PC-9 (cell line): Measurements from ENCODE around the gene PCSK5.

Source experiments
- CTCF ChIP-seq: fragments of 200-600 bp; sonication (generic); conservative IDR thresholded peaks from 2 replicates; pipeline ENCODE4 v1.6.1; 2017; ENCODE audit warnings: mixed run types, antibody characterized with exemption, mild to moderate bottlenecking, moderate library complexity
- EZH2 ChIP-seq: fragments of 200-600 bp; sonication (generic); IDR thresholded peaks from 2 replicates; pipeline ENCODE4 v1.8.0; 2017; ENCODE audit warnings: antibody characterized with exemption, low read depth

GRCh38 chr9:76045221-76045620, 154.7 kb downstream of the PCSK5 start:
- no peak for TF ChIP-seq CTCF
- TF ChIP-seq EZH2 = no peak
